Pancreas (tissue), 10 donors: ENCODE measurements around the gene CCNI2. TPM values are rescaled to one million over a fixed set of nuclear protein-coding genes. Genes with fewer than 3 reads are reported as not detected.

Experiments used
- ATAC-seq, 4 donors: fragments of 200-7000 bp; cut with Tn5 transposase; one replicate each; pipeline versions ENCODE4 v1.8.0 to v1.9.1; 2020; ENCODE audit warnings: mild to moderate bottlenecking in 4 of 4, moderate library complexity in 4 of 4
- DNase-seq, 6 donors: peaks; one replicate each; pipeline ENCODE4 v3.0.0-alpha.2; 2020
- FAIRE-seq: peaks from 2 replicates; lab custom pipeline; 2012; peaks lifted over from hg19 to GRCh38; lab: Jason Lieb, UNC
- H3K27ac ChIP-seq, 4 donors: fragments of 200-600 bp; sonication (generic); 1 replicate in 3 of 4; 2 replicates in 1 of 4; pipeline versions ENCODE4 v1.5.0 to v1.8.0; 2020
- H3K27me3 ChIP-seq, 4 donors: fragments of 200-600 bp; one replicate each; pipeline ENCODE4 v1.8.0; 2021
- H3K36me3 ChIP-seq, 3 donors: fragments of 200-600 bp; sonication (generic) in 1 of 3; one replicate each; pipeline versions ENCODE4 v1.5.0 to v1.8.0; 2020 to 2021
- H3K4me1 ChIP-seq, 3 donors: fragments of 200-600 bp; one replicate each; pipeline ENCODE4 v1.8.0; 2021
- H3K4me3 ChIP-seq, 4 donors: fragments of 200-600 bp; sonication (generic) in 2 of 4; one replicate each; pipeline versions ENCODE4 v1.5.0 to v1.8.0; 2020 to 2021
- H3K9me3 ChIP-seq, 4 donors: fragments of 200-600 bp; one replicate each; pipeline ENCODE4 v1.8.0; 2021
- CTCF ChIP-seq, 4 donors: fragments of 200-600 bp; sonication (generic) in 3 of 4; IDR thresholded peaks; one replicate each; pipeline versions ENCODE4 v1.5.0 to v1.8.0; 2021; ENCODE audit warnings: antibody characterized with exemption in 4 of 4
- WGBS, 2 donors: extraction: QIAGEN DNeasy Blood & Tissue Kit; methylation state at CpG; one replicate each; pipeline ENCODE4 v1.1.7; 2013; 5-methylcytosine and 5-hydroxymethylcytosine counted together
- intact Hi-C, 3 donors: fragments of 100-400 bp; cut with DNase I; formaldehyde crosslinking; loops; one replicate each; pipeline versions ENCODE4 v1.11.1 to v1.14.2; 2022
- polyA plus RNA-seq, 2 donors: library from polyadenylated mRNA; stranded (reverse); fragments of 200-250 nt; gene quantifications; one replicate each; pipeline ENCODE4 v1.2.3, GENCODE V29; 2013
- total RNA-seq, 6 donors: library from RNA; stranded (reverse); fragmentation: NEBNext Ultra II Directional in 4 of 6; extraction: Animal tissue kit (Norgen Biotek cat#: 25700) in 4 of 6; gene quantifications; one replicate each; pipeline versions ENCODE4 v1.2.1 to v1.2.4, GENCODE V29; 2021 to 2023
- donor health status: healthy with polysubstance abuse.
- donor health status: DM: no; HTN: no; CAD: no; lungs with moderate emphysema.
- donor health status: DM: no; HTN: no; CAD: no.
- donor health status: control.
- donor health status: control.
- donor health status: Bipolar disorder and iron deficiency.
- donor health status: DM: yes; HTN: yes; CAD: no.
- donor health status: DM: no; HTN: no; CAD: no.
- donor health status: DM: no; HTN: no; CAD: no.
- donor health status: DM: yes; HTN: yes; CAD: no.

CCNI2 gene
- total and polyA plus RNA-seq, 8 donors, result 0.69 to 4.4 (median 1.3) TPM

GRCh38 chr5:132756542-132756941 is 9.3 kb downstream of the CCNI2 start:
- FAIRE-seq (no peak), DNase-seq (no peak), ATAC-seq (no peak)
- Histone ChIP-seq H3K27me3 (no peaks in the 10 kb centered on the region), H3K36me3 (peaks cover 0 to 11% (median 0%) of the 10 kb centered on the region in 3 donors), H3K27ac (no peak overlapping the region), H3K9me3 (no peaks in the 10 kb centered on the region), H3K4me3 (no peak overlapping the region), H3K4me1 (no peaks in the 10 kb centered on the region)
- WGBS, 2 donors, result 84 to 91% methylated on average over 5 of the region's 5 CpGs
- TF ChIP-seq CTCF (IDR thresholded peaks at IDR 0.05), result no peak
- intact Hi-C loops, result no loop called here

DNA sequence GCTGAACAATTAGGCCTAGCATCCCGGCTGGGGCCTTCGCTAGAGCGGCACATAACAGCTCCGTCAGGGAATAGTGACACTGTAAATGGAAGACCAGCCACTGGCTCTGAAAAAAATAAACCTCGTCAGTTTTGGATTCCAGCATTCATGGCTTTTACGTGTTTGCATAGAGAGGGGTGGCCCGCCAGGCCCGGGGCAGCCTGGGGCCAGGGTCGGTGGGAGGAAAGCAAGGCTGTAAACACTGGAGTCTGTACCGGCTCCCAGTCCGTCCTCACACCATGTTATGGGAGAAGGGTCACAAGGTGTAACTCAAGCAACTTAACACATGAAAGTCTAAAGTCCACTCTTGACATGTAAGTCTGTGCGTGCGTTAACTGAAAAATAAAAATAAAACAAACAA is 11.2 kb downstream of the CCNI2 start:
- Histone ChIP-seq H3K27me3 (no peaks in the 10 kb centered on the region), H3K9me3 (no peaks in the 10 kb centered on the region), H3K36me3 (peaks cover 0 to 19% (median 0%) of the 10 kb centered on the region in 3 donors), H3K4me3 (no peak overlapping the region), H3K4me1 (no peaks in the 10 kb centered on the region), H3K27ac (no peak overlapping the region)
- no peak for TF ChIP-seq CTCF (IDR thresholded peaks at IDR 0.05)
- ATAC-seq (no peak), DNase-seq (no peak), FAIRE-seq (no peak)
- intact Hi-C loops, result no loop called here
- 87 to 88% methylated on average over 13 of the region's 13 CpGs for WGBS, 2 donors

DNA sequence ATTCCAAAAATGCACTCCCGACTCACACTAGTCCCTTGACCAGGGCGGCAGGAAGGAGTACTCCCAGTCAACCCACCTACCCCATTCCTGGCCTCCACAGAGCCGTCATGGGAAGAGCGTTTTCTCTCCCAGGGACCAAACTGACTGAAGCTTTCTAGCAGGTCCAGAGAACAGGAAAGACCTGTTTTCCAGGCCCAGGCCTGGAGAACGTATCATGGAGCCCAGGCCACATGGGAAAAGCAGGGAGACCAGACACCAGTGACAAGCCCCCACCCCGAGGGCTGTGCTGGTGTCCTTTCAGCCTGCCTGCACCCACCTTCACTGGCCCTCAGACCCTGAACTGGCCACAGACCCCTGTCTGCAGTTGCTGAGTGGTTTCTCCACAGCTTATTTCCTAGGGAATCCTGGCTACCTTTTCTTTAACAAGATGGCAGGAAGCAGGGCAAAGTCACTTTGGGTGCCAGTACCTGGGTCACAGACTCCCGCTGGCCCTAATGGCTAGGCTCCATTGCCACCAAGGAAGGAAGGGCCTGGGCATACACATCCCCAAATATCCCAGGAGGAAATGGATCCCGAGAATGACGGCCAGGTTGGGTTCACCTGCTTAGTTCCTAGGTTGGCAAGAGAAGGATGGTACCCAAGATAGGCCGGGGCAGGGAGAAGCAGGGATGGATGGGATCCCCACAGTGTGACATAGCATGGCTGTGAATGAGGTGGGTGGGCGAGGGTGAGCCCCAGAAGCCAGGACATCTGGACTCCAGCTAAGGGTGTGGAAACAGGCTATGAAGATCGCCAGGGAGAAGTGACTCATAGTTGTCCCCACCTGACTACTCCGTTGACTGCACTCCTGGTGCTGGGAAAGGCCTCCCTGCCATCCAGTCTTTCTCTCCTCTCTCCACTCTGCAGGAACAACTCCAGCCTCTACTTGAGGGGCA is 12.2 kb downstream of the CCNI2 start:
- FAIRE-seq, result no peak

GRCh38 chr5:132760049-132760420 is 12.8 kb downstream of the CCNI2 start:
- DNase-seq, result peak in 1 of 6 donors; percentile 36
- no peak overlapping the region for H3K27ac ChIP-seq
- FAIRE-seq, result no peak
- H3K9me3 ChIP-seq, result no peaks in the 10 kb centered on the region
- intact Hi-C loops, result no loop called here
- 94 to 96% methylated on average over 12 of the region's 12 CpGs for WGBS, 2 donors
- H3K27me3 ChIP-seq, result no peaks in the 10 kb centered on the region
- H3K4me3 ChIP-seq, result no peak overlapping the region
- no peaks in the 10 kb centered on the region for H3K4me1 ChIP-seq
- TF ChIP-seq CTCF (IDR thresholded peaks at IDR 0.05), result no peak
- ATAC-seq, result no peak
- peaks cover 0 to 35% (median 0%) of the 10 kb centered on the region in 3 donors for H3K36me3 ChIP-seq

More for the DNA sequence above, 12.2 kb downstream of the CCNI2 start:
- WGBS, 2 donors, result 88 to 90% methylated on average over 13 of the region's 13 CpGs
- no peaks in the 10 kb centered on the region for H3K4me1 ChIP-seq
- peaks cover 0 to 29% (median 0%) of the 10 kb centered on the region in 3 donors for H3K36me3 ChIP-seq
- intact Hi-C loops, result no loop called here
- H3K4me3 ChIP-seq, result no peak overlapping the region
- no peak for TF ChIP-seq CTCF (IDR thresholded peaks at IDR 0.05)
- ATAC-seq (peak in 1 of 4 donors; percentile 29), DNase-seq (no peak)
- H3K9me3 ChIP-seq, result no peaks in the 10 kb centered on the region
- no peaks in the 10 kb centered on the region for H3K27me3 ChIP-seq
- no peak overlapping the region for H3K27ac ChIP-seq
